ENCODE results near the gene OR8G1. TPM values are rescaled to one million over a fixed set of nuclear protein-coding genes. Genes with fewer than 3 reads are reported as not detected.

The OR8G1 gene
- total and polyA plus RNA-seq, 2 of the 8 experiments (the other 6 are each of a cell fraction or from before 2014, with no cell fraction given) = not detected

GRCh38 chr11:124194293-124195188 is 46.4 kb upstream of the OR8G1 start:
- H3K79me1 ChIP-seq (ENCODE audit: low read depth, low read length) = no peaks in the 10 kb centered on the region
- no peak overlapping the region for H3K4ac ChIP-seq (replicated peaks; ENCODE audit: insufficient read length, low read depth, low read length)
- no peak overlapping the region for H3K23ac ChIP-seq (ENCODE audit: insufficient read length)
- no peak overlapping the region for H2BK120ac ChIP-seq (replicated peaks; ENCODE audit: low read depth, low read length)
- FAIRE-seq = no peak
- H3K23me2 ChIP-seq (ENCODE audit: low read depth, low read length) = no peaks in the 10 kb centered on the region
- H2BK12ac ChIP-seq (ENCODE audit: low read depth, low read length) = no peak overlapping the region
- WGBS, 2 experiments (ENCODE audit: extremely low coverage in 1 of 2, insufficient coverage in 1 of 2, insufficient read length in 1 of 2, insufficient replicate concordance in 2 of 2, low coverage in 1 of 2, low lambda C conversion rate in 2 of 2, missing lambda C conversion rate in 1 of 2) = 79 to 100% methylated on average over 1 to 6 of the region's 6 CpGs
- H3K27ac ChIP-seq (ENCODE audit: low read depth, low read length) = no peak overlapping the region
- H3K56ac ChIP-seq (replicated peaks; ENCODE audit: insufficient read length, low read depth, low read length) = no peak overlapping the region
- peaks cover 0 to 3% (median 0%) of the 10 kb centered on the region in 4 experiments; a peak in 1 of 7 replicates for H3K4me1 ChIP-seq (replicated peaks in 1 of 4; ENCODE audit: control insufficient read depth in 3 of 4, insufficient read depth in 4 of 4, low read length in 3 of 4)
- no peak overlapping the region for H3K9ac ChIP-seq (replicated peaks in 1 of 4; ENCODE audit: extremely low read depth in 1 of 4, low read depth in 3 of 4, low read length in 3 of 4)
- peaks cover 1 to 15% (median 11%) of the 10 kb centered on the region in 4 experiments; a peak in 5 of 7 replicates for H3K27me3 ChIP-seq (replicated peaks in 1 of 4; ENCODE audit: control insufficient read depth in 3 of 4, extremely low read depth in 1 of 4, insufficient read depth in 3 of 4, low read length in 3 of 4)
- H3K18ac ChIP-seq (ENCODE audit: extremely low read depth, low read length) = no peak overlapping the region
- no peak overlapping the region for H4K5ac ChIP-seq (ENCODE audit: insufficient read length, low read depth, low read length)
- no peak overlapping the region for H3K4me2 ChIP-seq (ENCODE audit: insufficient read depth in 1 of 2, low read depth in 2 of 2, low read length in 2 of 2)
- peak overlapping the region; percentile 16; the same call in 1 of the 2 replicates for H2AFZ ChIP-seq (ENCODE audit: low read length)
- H4K20me1 ChIP-seq (replicated peaks in 1 of 2; ENCODE audit: control insufficient read depth in 1 of 2, insufficient read depth in 2 of 2, low read length in 2 of 2) = no peaks in the 10 kb centered on the region
- no peak overlapping the region for H4K8ac ChIP-seq (ENCODE audit: extremely low read depth, insufficient read depth, low read length)
- H4K91ac ChIP-seq (replicated peaks; ENCODE audit: insufficient read length, low read length) = no peak overlapping the region
- no peak overlapping the region for H2BK20ac ChIP-seq (ENCODE audit: low read length)
- no peak overlapping the region for H3K4me3 ChIP-seq (ENCODE audit: extremely low read depth in 1 of 4, insufficient read depth in 2 of 4, low read depth in 3 of 4, low read length in 4 of 4)
- H3K14ac ChIP-seq (ENCODE audit: insufficient read length) = no peak overlapping the region
- DNase-seq (ENCODE audit: low read depth in 1 of 2, low spot score in 2 of 2) = no peak
- POLR2A ChIA-PET (ENCODE audit: partially characterized antibody) = no interaction called here
- H3K79me2 ChIP-seq (ENCODE audit: control insufficient read depth in 1 of 2, insufficient read depth in 2 of 2, low read length in 2 of 2) = no peaks in the 10 kb centered on the region
- no peaks in the 10 kb centered on the region for H3K9me3 ChIP-seq (ENCODE audit: insufficient read depth in 2 of 2, low read depth in 1 of 2, low read length in 1 of 2)
- no peak overlapping the region for H2BK5ac ChIP-seq (ENCODE audit: low read depth, low read length)
- H2AK5ac ChIP-seq (ENCODE audit: low read depth, low read length) = no peak overlapping the region
- CTCF ChIA-PET (ENCODE audit: partially characterized antibody) = interaction anchor here (0.6 to 3.9 kb wide), 31 partner anchors 10 to 487 kb away, joined by 3 to 39 read pairs (median 4); no protein-coding TSS in a partner anchor
- H3K36me3 ChIP-seq (ENCODE audit: control insufficient read depth in 2 of 4, insufficient read depth in 4 of 4, low read length in 3 of 4) = no peaks in the 10 kb centered on the region
- H2BK15ac ChIP-seq (ENCODE audit: low read length) = no peak overlapping the region
- TF ChIP-seq CTCF (IDR thresholded peaks at IDR 0.05; ENCODE audit: control extremely low read depth in 1 of 3, insufficient read depth in 1 of 3, low read depth in 1 of 3, low read length in 3 of 3) = no peak
- no peak for TF ChIP-seq NANOG (IDR thresholded peaks at IDR 0.05; ENCODE audit: insufficient read depth, low read depth, low read length, poor library complexity, severe bottlenecking)
- TF ChIP-seq MAX (IDR thresholded peaks at IDR 0.05) = no peak
- no peak for TF ChIP-seq E2F6 (IDR thresholded peaks at IDR 0.05)
- no peak for TF ChIP-seq TCF12 (IDR thresholded peaks at IDR 0.05; ENCODE audit: low read depth, low read length)
- TF ChIP-seq SUZ12 (IDR thresholded peaks at IDR 0.05; ENCODE audit: low read length) = no peak
- TF ChIP-seq SP4 (IDR thresholded peaks at IDR 0.05; ENCODE audit: low read length) = no peak
- no peak for TF ChIP-seq HDAC2 (IDR thresholded peaks at IDR 0.05; ENCODE audit: borderline replicate concordance in 1 of 2, low read depth in 2 of 2, low read length in 2 of 2)

All from H1 (cell line).